Esophagus squamous epithelium (tissue), 5 donors: Measurements from ENCODE around the gene CD46. TPM values are rescaled to one million over a fixed set of nuclear protein-coding genes. Genes with fewer than 3 reads are reported as not detected.
"Not testable (repeated sequence)": the region's sequence is repeated elsewhere in the genome, so short reads cannot be mapped to it uniquely, and the experiment has no call there.

Experiments used
- DNase-seq: peaks from one replicate; lab custom pipeline; 2025; lab: John Stamatoyannopoulos, UW
- H3K27ac ChIP-seq, 4 donors: fragments of 200-600 bp; sonication (generic); one replicate each; pipeline ENCODE4 v1.5.1; 2016 to 2019; ENCODE audit warnings: mild to moderate bottlenecking in 1 of 4
- H3K27me3 ChIP-seq, 4 donors: fragments of 200-600 bp; sonication (generic); 1 replicate in 3 of 4; 2 replicates in 1 of 4; pipeline versions ENCODE4 v1.5.1 to v1.6.0; 2017 to 2021; ENCODE audit warnings: antibody characterized with exemption in 1 of 4
- H3K36me3 ChIP-seq, 3 donors: fragments of 200-600 bp; sonication (generic); one replicate each; pipeline ENCODE4 v1.5.1; 2016 to 2019
- H3K4me1 ChIP-seq, 3 donors: fragments of 200-600 bp; sonication (generic); one replicate each; pipeline ENCODE4 v1.5.1; 2017 to 2019
- H3K4me3 ChIP-seq, 4 donors: fragments of 200-600 bp; sonication (generic); 1 replicate in 3 of 4; 2 replicates in 1 of 4; pipeline ENCODE4 v1.5.1; 2016 to 2019; ENCODE audit warnings: mild to moderate bottlenecking in 2 of 4, moderate library complexity in 1 of 4
- H3K9me3 ChIP-seq, 3 donors: fragments of 200-600 bp; sonication (generic); one replicate each; pipeline ENCODE4 v1.5.1; 2016 to 2019
- POLR2A ChIP-seq, 4 donors: fragments of 450-650 bp; IDR thresholded peaks; one replicate each; pipeline ENCODE4 v1.6.1; 2017; ENCODE audit warnings: antibody characterized with exemption in 4 of 4, mild to moderate bottlenecking in 4 of 4, moderate library complexity in 3 of 4
- whole genome bisulfite sequencing, 2 donors: methylation state at CpG; one replicate each; pipeline ENCODE4 v1.1.5; 2018; 5-methylcytosine and 5-hydroxymethylcytosine counted together
- intact Hi-C: fragments of 100-400 bp; cut with DNase I; formaldehyde crosslinking; loops from one replicate; pipeline ENCODE4 v1.15.0; 2022
- total RNA-seq, 4 donors: library from RNA; depleted of rRNA; stranded (reverse); fragments of >200 nt; gene quantifications; one replicate each; pipeline ENCODE4 v1.1.0, GENCODE V29; 2016
- TF ChIP-seq, protein P1 (sequence below), 6 experiments: fragments of 450-650 bp in 4 of 6; fragments of 200-600 bp in 2 of 6; sonication (generic) in 2 of 6; IDR thresholded peaks; one replicate each; pipeline ENCODE4 v1.5.1; 2016 to 2019; ENCODE audit warnings: antibody characterized with exemption in 6 of 6, mild to moderate bottlenecking in 4 of 6, moderate library complexity in 4 of 6
- donor health status: DM: yes; HTN: yes; CAD: no.

The CD46 gene
- total RNA-seq, 4 donors from 2014 or later, result 131 to 191 (median 157) TPM

DNA sequence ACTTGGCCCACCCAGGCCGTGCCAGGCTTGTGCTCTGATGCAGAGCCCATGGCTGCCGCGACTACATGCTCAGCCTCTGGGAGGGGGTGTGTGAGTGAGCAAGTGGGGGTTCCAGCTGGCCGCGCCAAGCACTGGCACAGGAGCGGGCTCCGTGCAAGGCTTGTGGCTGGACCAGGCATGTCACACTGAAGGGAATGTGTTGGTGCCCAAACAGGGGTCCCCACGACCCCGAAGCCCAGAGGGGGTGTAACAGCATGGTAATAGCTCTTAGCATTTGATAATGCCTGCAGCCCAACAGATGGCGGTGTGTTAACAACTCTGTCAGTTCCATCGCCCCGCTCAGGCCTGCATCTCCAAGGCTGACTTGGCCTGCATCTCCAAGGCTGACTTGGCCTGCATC is 38.3 kb upstream of the CD46 start:
- Histone ChIP-seq H3K9me3 (no peaks in the 10 kb centered on the region), H3K27me3 (no peaks in the 10 kb centered on the region)

DNA sequence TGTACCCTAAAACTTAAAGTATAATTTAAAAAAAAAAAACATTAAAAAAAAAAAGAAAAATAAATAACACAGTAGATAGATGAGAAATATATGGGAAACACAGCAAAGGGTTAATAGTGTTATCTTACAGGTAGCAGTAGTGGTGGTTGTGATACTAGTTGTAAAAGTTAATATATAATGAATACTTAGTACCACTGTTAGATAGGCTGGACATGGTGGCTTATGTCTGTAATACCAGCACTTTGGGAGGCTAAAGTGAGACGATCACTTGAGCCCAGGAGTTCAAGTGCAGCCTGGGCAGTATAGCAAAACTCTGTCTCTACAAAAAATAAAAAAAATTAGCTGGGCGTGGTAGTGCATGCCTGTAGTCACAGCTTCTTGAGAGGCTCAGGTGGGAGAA is 32.6 kb upstream of the CD46 start:
- no peak for TF ChIP-seq POLR2A (IDR thresholded peaks at IDR 0.05)
- TF ChIP-seq, protein P1, sequence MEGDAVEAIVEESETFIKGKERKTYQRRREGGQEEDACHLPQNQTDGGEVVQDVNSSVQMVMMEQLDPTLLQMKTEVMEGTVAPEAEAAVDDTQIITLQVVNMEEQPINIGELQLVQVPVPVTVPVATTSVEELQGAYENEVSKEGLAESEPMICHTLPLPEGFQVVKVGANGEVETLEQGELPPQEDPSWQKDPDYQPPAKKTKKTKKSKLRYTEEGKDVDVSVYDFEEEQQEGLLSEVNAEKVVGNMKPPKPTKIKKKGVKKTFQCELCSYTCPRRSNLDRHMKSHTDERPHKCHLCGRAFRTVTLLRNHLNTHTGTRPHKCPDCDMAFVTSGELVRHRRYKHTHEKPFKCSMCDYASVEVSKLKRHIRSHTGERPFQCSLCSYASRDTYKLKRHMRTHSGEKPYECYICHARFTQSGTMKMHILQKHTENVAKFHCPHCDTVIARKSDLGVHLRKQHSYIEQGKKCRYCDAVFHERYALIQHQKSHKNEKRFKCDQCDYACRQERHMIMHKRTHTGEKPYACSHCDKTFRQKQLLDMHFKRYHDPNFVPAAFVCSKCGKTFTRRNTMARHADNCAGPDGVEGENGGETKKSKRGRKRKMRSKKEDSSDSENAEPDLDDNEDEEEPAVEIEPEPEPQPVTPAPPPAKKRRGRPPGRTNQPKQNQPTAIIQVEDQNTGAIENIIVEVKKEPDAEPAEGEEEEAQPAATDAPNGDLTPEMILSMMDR (IDR thresholded peaks at IDR 0.05), result no peak
- intact Hi-C loops, result no loop called here
- Histone ChIP-seq H3K36me3 (no peaks in the 10 kb centered on the region), H3K4me3 (no peak overlapping the region), H3K27me3 (no peaks in the 10 kb centered on the region), H3K27ac (no peak overlapping the region), H3K9me3 (no peaks in the 10 kb centered on the region), H3K4me1 (no peaks in the 10 kb centered on the region)
- no peak for DNase-seq
- 90 to 91% methylated on average over 2 of the region's 2 CpGs for WGBS, 2 donors

More for the DNA sequence above, 38.3 kb upstream of the CD46 start:
- TF ChIP-seq POLR2A (IDR thresholded peaks at IDR 0.05), result no peak
- TF ChIP-seq, protein P1 (IDR thresholded peaks at IDR 0.05), result no peak
- Histone ChIP-seq H3K27ac (no peak overlapping the region), H3K4me3 (no peak overlapping the region), H3K4me1 (no peaks in the 10 kb centered on the region), H3K36me3 (no peaks in the 10 kb centered on the region)
- intact Hi-C loops, result no loop called here
- 87 to 93% methylated on average over 4 to 5 of the region's 12 CpGs for WGBS, 2 donors
- no peak for DNase-seq

DNA sequence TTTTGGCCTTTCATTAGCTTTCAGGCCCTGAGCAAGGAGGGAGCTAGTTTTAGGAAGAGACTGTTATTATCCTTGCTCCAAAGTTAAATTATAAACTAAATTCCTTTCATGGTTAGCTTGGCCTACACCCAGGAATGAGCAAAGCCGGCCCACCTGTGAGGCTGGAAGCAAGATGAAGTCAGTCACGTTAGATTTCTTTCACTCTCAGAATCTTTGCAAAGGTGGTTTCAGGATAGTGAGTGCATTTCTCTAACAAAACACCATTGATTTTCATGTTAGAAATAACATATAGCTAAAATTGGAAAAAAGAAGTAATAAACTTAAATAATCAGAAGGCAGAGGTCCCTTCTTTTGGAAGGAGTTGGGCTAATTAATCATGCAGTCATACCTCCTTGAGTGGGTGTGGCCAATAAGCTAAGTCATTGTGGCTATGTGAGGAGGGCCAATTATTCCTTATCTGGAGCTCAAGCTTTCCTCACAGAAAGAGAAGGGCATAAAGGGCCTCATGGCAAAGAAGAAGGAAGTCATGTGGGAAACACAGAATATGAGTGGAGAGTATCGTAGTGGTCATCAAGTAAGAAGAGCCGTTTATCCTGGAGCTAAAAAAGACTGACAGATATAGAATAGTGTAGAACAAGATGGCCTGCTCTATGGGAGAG is 23.5 kb upstream of the CD46 start:
- H3K4me3 ChIP-seq, DNase-seq, H3K27me3 ChIP-seq, H3K36me3 ChIP-seq, intact Hi-C loops, H3K9me3 ChIP-seq, H3K27ac ChIP-seq, H3K4me1 ChIP-seq: not testable (repeated sequence)
- WGBS, 2 donors, result 66 to 89% methylated on average over 4 of the region's 4 CpGs

DNA sequence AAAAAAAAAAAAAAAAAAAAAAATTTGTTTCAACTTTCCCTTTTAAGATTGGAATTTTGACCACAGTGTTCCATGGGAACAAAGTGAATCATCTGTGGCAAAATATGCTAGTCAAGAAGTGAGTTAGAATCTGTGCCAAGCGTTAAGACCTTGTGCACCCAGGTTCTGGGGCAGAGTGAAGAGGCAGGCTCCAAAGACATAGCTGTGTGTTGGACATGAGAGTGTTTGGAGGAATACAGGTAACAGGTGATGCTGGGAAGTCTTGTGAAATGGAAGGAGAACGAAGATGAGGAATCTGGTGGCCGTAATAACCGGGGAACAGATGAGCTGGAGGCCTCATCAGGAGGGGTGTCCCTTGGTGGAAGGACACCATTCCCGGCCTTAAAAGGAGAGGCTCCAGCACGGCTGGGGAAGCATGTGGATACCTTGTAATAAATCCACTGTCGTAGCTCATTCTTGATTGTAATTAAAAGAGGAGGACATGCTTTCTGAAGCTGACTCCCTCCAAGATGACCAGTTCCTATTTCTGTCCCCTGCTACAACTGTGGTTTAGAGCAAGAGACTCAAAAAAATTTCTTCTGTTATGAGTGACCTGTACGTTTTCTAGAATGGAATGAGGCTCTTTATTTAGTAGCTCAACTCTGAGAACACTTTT is 14.2 kb upstream of the CD46 start:
- H3K27ac ChIP-seq, H3K9me3 ChIP-seq, H3K27me3 ChIP-seq, H3K4me3 ChIP-seq, H3K36me3 ChIP-seq, DNase-seq, H3K4me1 ChIP-seq, intact Hi-C loops: not testable (repeated sequence)
- WGBS, 2 donors, result 80 to 89% methylated on average over 8 of the region's 8 CpGs

DNA sequence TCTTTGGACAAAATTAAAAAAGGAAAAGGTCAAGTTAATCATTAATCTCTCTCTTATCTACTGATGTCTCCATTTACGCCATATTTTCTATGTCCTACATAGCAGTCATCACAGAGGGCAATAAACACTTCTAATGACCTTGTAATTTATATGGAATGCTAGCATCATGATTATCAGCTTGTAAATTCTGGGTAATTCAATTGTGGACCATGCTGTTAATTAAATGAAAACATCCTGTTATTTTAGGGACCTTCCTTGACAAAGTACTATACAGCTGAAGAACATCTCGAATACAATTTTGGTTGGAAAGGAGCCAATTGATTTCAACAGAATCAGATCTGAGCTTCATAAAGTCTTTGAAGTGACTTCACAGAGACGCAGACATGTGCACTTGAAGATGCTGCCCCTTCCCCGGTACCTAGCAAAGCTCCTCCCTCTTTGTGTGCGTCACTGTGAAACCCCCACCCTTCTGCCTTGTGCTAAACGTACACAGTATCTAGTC is 13.6 kb upstream of the CD46 start:
- intact Hi-C loops, H3K4me3 ChIP-seq, H3K4me1 ChIP-seq, DNase-seq, H3K9me3 ChIP-seq, H3K36me3 ChIP-seq, H3K27me3 ChIP-seq, H3K27ac ChIP-seq: not testable (repeated sequence)
- WGBS, 2 donors, result 28 to 50% methylated on average over 6 of the region's 6 CpGs

DNA sequence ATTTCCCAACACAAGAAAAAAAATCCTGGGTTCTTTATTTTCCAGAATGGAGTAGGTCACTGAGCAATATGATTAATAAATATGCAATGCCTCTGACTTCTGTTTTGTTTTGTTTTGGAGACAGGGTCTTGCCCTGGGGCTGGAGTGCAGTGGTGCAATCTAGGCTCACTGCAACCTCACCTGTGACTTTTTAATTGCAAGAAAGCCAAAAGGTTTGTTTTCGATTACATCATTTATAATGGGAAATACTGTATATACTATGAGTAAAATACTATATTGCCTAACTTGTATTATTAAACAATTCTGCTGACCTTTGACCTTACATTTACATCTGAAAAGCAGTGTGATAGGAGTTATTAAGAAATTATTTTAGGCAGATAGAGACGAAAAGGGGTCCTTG is 11.6 kb upstream of the CD46 start:
- 53 to 75% methylated on average over 2 of the region's 2 CpGs for WGBS, 2 donors
- no peak overlapping the region for H3K4me3 ChIP-seq
- no peak for DNase-seq
- H3K4me1 ChIP-seq, result no peaks in the 10 kb centered on the region
- H3K36me3 ChIP-seq, result no peaks in the 10 kb centered on the region
- H3K27me3 ChIP-seq, result no peaks in the 10 kb centered on the region
- intact Hi-C loops, result no loop called here
- TF ChIP-seq POLR2A (IDR thresholded peaks at IDR 0.05), result no peak
- TF ChIP-seq, protein P1 (IDR thresholded peaks at IDR 0.05), result no peak
- H3K9me3 ChIP-seq, result no peaks in the 10 kb centered on the region
- no peak overlapping the region for H3K27ac ChIP-seq
